ENCODE data around the gene IKZF4. TPM values are rescaled to one million over a fixed set of nuclear protein-coding genes. Genes with fewer than 3 reads are reported as not detected.
A peak's percentile ranks its signal among the peaks of the same experiment; 100 is the strongest.
"Not testable (repeated sequence)": the region's sequence is repeated elsewhere in the genome, so short reads cannot be mapped to it uniquely, and the experiment has no call there.

The IKZF4 gene
- total RNA-seq, 1 donor from 2014 or later: 22.5 TPM

- no peak for DNase-seq (ENCODE audit: low spot score in 2 of 2, unreplicated experiment in 2 of 2)
- Mint-ChIP-seq H3K36me3 (no peaks in the 10 kb centered on the region), H3K27ac (no peak overlapping the region), H3K4me1 (peaks cover 3% of the 10 kb centered on the region), H3K4me3 (no peak overlapping the region), H3K27me3 (ENCODE audit: low read depth) (peaks cover 11% of the 10 kb centered on the region), H3K9me3 (no peaks in the 10 kb centered on the region)
- TF ChIP-seq CTCF (IDR thresholded peaks at IDR 0.05; ENCODE audit: unreplicated experiment): no peak
These were observed 53.6 kb downstream of the IKZF4 start for GRCh38 chr12:56074396-56074795.

- DNase-seq (ENCODE audit: low spot score in 2 of 2, unreplicated experiment in 2 of 2); H3K4me3 Mint-ChIP-seq; H3K27ac Mint-ChIP-seq; H3K36me3 Mint-ChIP-seq; H3K9me3 Mint-ChIP-seq: not testable (repeated sequence)
- Mint-ChIP-seq H3K4me1 (peaks cover 16% of the 10 kb centered on the region), H3K27me3 (ENCODE audit: low read depth) (peaks cover 38% of the 10 kb centered on the region)
These were observed 57.1 kb downstream of the IKZF4 start for GRCh38 chr12:56077966-56078365.

GRCh38 chr12:56078427-56078826 is 57.6 kb downstream of the IKZF4 start:
- no peak for DNase-seq (ENCODE audit: low spot score in 2 of 2, unreplicated experiment in 2 of 2)
- H3K27me3 Mint-ChIP-seq (ENCODE audit: low read depth): peaks cover 38% of the 10 kb centered on the region
- peak overlapping the region; percentile 82 for H3K4me3 Mint-ChIP-seq
- peaks cover 16% of the 10 kb centered on the region for H3K4me1 Mint-ChIP-seq
- H3K36me3 Mint-ChIP-seq: no peaks in the 10 kb centered on the region
- no peaks in the 10 kb centered on the region for H3K9me3 Mint-ChIP-seq
- H3K27ac Mint-ChIP-seq: peak overlapping the region; percentile 97
- no peak for TF ChIP-seq CTCF (IDR thresholded peaks at IDR 0.05; ENCODE audit: unreplicated experiment)

- TF ChIP-seq CTCF (IDR thresholded peaks at IDR 0.05; ENCODE audit: unreplicated experiment): peak; percentile 75
- peaks cover 16% of the 10 kb centered on the region for H3K4me1 Mint-ChIP-seq
- H3K27me3 Mint-ChIP-seq (ENCODE audit: low read depth): peaks cover 42% of the 10 kb centered on the region
- peak; percentile 53 to 87 for DNase-seq (ENCODE audit: low spot score in 2 of 2, unreplicated experiment in 2 of 2)
- H3K4me3 Mint-ChIP-seq: peak overlapping the region; percentile 82
- peak overlapping the region; percentile 97 for H3K27ac Mint-ChIP-seq
- no peaks in the 10 kb centered on the region for H3K36me3 Mint-ChIP-seq
- no peaks in the 10 kb centered on the region for H3K9me3 Mint-ChIP-seq
These were observed 58.3 kb downstream of the IKZF4 start for GRCh38 chr12:56078931-56079722.

- Mint-ChIP-seq H3K27me3 (ENCODE audit: low read depth) (peaks cover 42% of the 10 kb centered on the region), H3K4me1 (peaks cover 16% of the 10 kb centered on the region), H3K36me3 (peaks cover 4% of the 10 kb centered on the region), H3K9me3 (no peaks in the 10 kb centered on the region), H3K27ac (peak within 1 kb of the TSS; percentile 97), H3K4me3 (peak within 1 kb of the TSS; percentile 82)
- DNase-seq (ENCODE audit: low spot score in 2 of 2, unreplicated experiment in 2 of 2): peak; percentile 48 to 79
- no peak for TF ChIP-seq CTCF (IDR thresholded peaks at IDR 0.05; ENCODE audit: unreplicated experiment)
These were observed 59.1 kb downstream of the IKZF4 start, which contains the start of gene ERBB3 for GRCh38 chr12:56079723-56080555. ERBB3 (plus strand) TSS chr12:56080165; CDS start chr12:56080301, 136 bp downstream.
